Activated naive CD8-positive, alpha-beta T cell treated with anti-CD3 and anti-CD28 coated beads, Interleukin-2, amount 10 ng/mL, durations not matched to agents 7 days and 5 days (primary cell): ENCODE measurements around the gene CALHM6. TPM values are rescaled to one million over a fixed set of nuclear protein-coding genes. Genes with fewer than 3 reads are reported as not detected.

Experiments
- ATAC-seq: fragments of 150-1000 bp; cut with Tn5 transposase; one replicate; pipeline ENCODE4 v1.10.0; 2021; ENCODE audit warnings: low read depth, moderate library complexity
- POLR2A ChIA-PET: fragments of 350-600 bp; sonication (Branson Sonifier 250); formaldehyde crosslinking; loops from one replicate; lab custom pipeline; 2021; ENCODE audit warnings: antibody characterized with exemption; lab: Charles Lee
- DNase-seq: peaks from one replicate; pipeline ENCODE4 v3.0.0; 2021
- H3K27ac Mint-ChIP-seq: one replicate; pipeline ENCODE4 v1.8.0; 2022; ENCODE audit warnings: mild to moderate bottlenecking, mixed read lengths
- H3K27me3 Mint-ChIP-seq: one replicate; pipeline ENCODE4 v1.8.0; 2022; ENCODE audit warnings: mild to moderate bottlenecking, moderate library complexity, mixed read lengths
- H3K36me3 Mint-ChIP-seq: one replicate; pipeline ENCODE4 v1.8.0; 2021; ENCODE audit warnings: mild to moderate bottlenecking, mixed read lengths
- H3K4me1 Mint-ChIP-seq: one replicate; pipeline ENCODE4 v1.8.0; 2021; ENCODE audit warnings: mixed read lengths
- H3K4me3 Mint-ChIP-seq: one replicate; pipeline ENCODE4 v1.8.0; 2022; ENCODE audit warnings: mild to moderate bottlenecking, moderate library complexity, mixed read lengths
- H3K9me3 Mint-ChIP-seq: one replicate; pipeline ENCODE4 v1.8.0; 2021; ENCODE audit warnings: mixed read lengths
- total RNA-seq, 2 experiments: library from RNA; stranded (reverse); gene quantifications; one replicate each; pipeline ENCODE4 v1.2.3, GENCODE V29; 2021

Gene CALHM6
- total RNA-seq, 2 experiments from 2014 or later, result 23.2 to 26.7 TPM

- POLR2A ChIA-PET, result no interaction called here
- H3K4me3 Mint-ChIP-seq, result no peak overlapping the region
- no peaks in the 10 kb centered on the region for H3K4me1 Mint-ChIP-seq
- H3K9me3 Mint-ChIP-seq, result no peaks in the 10 kb centered on the region
- no peaks in the 10 kb centered on the region for H3K36me3 Mint-ChIP-seq
- H3K27ac Mint-ChIP-seq, result no peak overlapping the region
- no peak for DNase-seq
- H3K27me3 Mint-ChIP-seq, result peaks cover 4% of the 10 kb centered on the region
- ATAC-seq, result no peak
These were observed 27.0 kb upstream of the CALHM6 start for GRCh38 chr6:116434056-116434725.

- H3K27me3 Mint-ChIP-seq, result peaks cover 15% of the 10 kb centered on the region
- POLR2A ChIA-PET, result no interaction called here
- DNase-seq, result no peak
These were observed 24.6 kb upstream of the CALHM6 start for GRCh38 chr6:116436586-116436985.

GRCh38 chr6:116437656-116438055 is 23.5 kb upstream of the CALHM6 start:
- ATAC-seq (no peak), DNase-seq (no peak)
- H3K27me3 Mint-ChIP-seq, result peaks cover 25% of the 10 kb centered on the region
- no peaks in the 10 kb centered on the region for H3K4me1 Mint-ChIP-seq
- H3K4me3 Mint-ChIP-seq, result no peak overlapping the region
- POLR2A ChIA-PET, result no interaction called here
- H3K9me3 Mint-ChIP-seq, result no peaks in the 10 kb centered on the region
- no peak overlapping the region for H3K27ac Mint-ChIP-seq
- H3K36me3 Mint-ChIP-seq, result no peaks in the 10 kb centered on the region

More at GRCh38 chr6:116436586-116436985, 24.6 kb upstream of the CALHM6 start:
- H3K27ac Mint-ChIP-seq, result no peak overlapping the region
- H3K4me1 Mint-ChIP-seq, result no peaks in the 10 kb centered on the region
- H3K9me3 Mint-ChIP-seq, result no peaks in the 10 kb centered on the region
- H3K4me3 Mint-ChIP-seq, result no peak overlapping the region
- no peak for ATAC-seq
- H3K36me3 Mint-ChIP-seq, result no peaks in the 10 kb centered on the region

GRCh38 chr6:116438590-116439448 is 22.4 kb upstream of the CALHM6 start:
- no peak overlapping the region for H3K27ac Mint-ChIP-seq
- DNase-seq (no peak), ATAC-seq (no peak)
- H3K36me3 Mint-ChIP-seq, result no peaks in the 10 kb centered on the region
- H3K4me1 Mint-ChIP-seq, result no peaks in the 10 kb centered on the region
- peaks cover 30% of the 10 kb centered on the region for H3K27me3 Mint-ChIP-seq
- H3K4me3 Mint-ChIP-seq, result no peak overlapping the region
- no peaks in the 10 kb centered on the region for H3K9me3 Mint-ChIP-seq
- POLR2A ChIA-PET, result no interaction called here

- H3K9me3 Mint-ChIP-seq, result no peaks in the 10 kb centered on the region
- no peak overlapping the region for H3K4me3 Mint-ChIP-seq
- ATAC-seq (no peak), DNase-seq (no peak)
- POLR2A ChIA-PET, result no interaction called here
- H3K36me3 Mint-ChIP-seq, result no peaks in the 10 kb centered on the region
- peaks cover 5% of the 10 kb centered on the region for H3K4me1 Mint-ChIP-seq
- no peak overlapping the region for H3K27ac Mint-ChIP-seq
- H3K27me3 Mint-ChIP-seq, result peaks cover 32% of the 10 kb centered on the region
These were observed 21.6 kb upstream of the CALHM6 start for GRCh38 chr6:116439522-116440051.

GRCh38 chr6:116443105-116443504 is 18.1 kb upstream of the CALHM6 start:
- H3K9me3 Mint-ChIP-seq, result no peaks in the 10 kb centered on the region
- POLR2A ChIA-PET, result interaction anchor here (0.6 kb wide), 1 partner anchor 73 kb away, joined by 3 read pairs; the partner anchor contains the start of gene DSE
- H3K4me3 Mint-ChIP-seq, result no peak overlapping the region
- DNase-seq (no peak), ATAC-seq (no peak)
- peaks cover 41% of the 10 kb centered on the region for H3K27me3 Mint-ChIP-seq
- H3K4me1 Mint-ChIP-seq, result peaks cover 21% of the 10 kb centered on the region
- no peak overlapping the region for H3K27ac Mint-ChIP-seq
- peaks cover 3% of the 10 kb centered on the region for H3K36me3 Mint-ChIP-seq

- Mint-ChIP-seq H3K4me1 (peaks cover 21% of the 10 kb centered on the region), H3K36me3 (peaks cover 5% of the 10 kb centered on the region), H3K27me3 (peaks cover 41% of the 10 kb centered on the region), H3K27ac (no peak overlapping the region), H3K4me3 (no peak overlapping the region), H3K9me3 (no peaks in the 10 kb centered on the region)
- ATAC-seq, result peak; percentile 66
- POLR2A ChIA-PET, result no interaction called here
- DNase-seq, result no peak
These were observed 17.1 kb upstream of the CALHM6 start for GRCh38 chr6:116444092-116444491.

- Mint-ChIP-seq H3K4me3 (no peak overlapping the region), H3K4me1 (peaks cover 21% of the 10 kb centered on the region), H3K9me3 (no peaks in the 10 kb centered on the region), H3K36me3 (peaks cover 5% of the 10 kb centered on the region), H3K27me3 (peaks cover 39% of the 10 kb centered on the region), H3K27ac (peak overlapping the region; percentile 13)
- DNase-seq (no peak), ATAC-seq (peak; percentile 60)
- POLR2A ChIA-PET, result no interaction called here
These were observed 16.6 kb upstream of the CALHM6 start for GRCh38 chr6:116444575-116444974.

GRCh38 chr6:116445102-116445501 is 16.1 kb upstream of the CALHM6 start:
- peak; percentile 20 for ATAC-seq
- H3K9me3 Mint-ChIP-seq, result no peaks in the 10 kb centered on the region
- H3K27me3 Mint-ChIP-seq, result peaks cover 36% of the 10 kb centered on the region
- peaks cover 9% of the 10 kb centered on the region for H3K36me3 Mint-ChIP-seq
- no peak for DNase-seq
- H3K27ac Mint-ChIP-seq, result no peak overlapping the region
- peaks cover 24% of the 10 kb centered on the region for H3K4me1 Mint-ChIP-seq
- POLR2A ChIA-PET, result no interaction called here
- H3K4me3 Mint-ChIP-seq, result no peak overlapping the region

GRCh38 chr6:116446399-116446798 is 14.8 kb upstream of the CALHM6 start:
- H3K27ac Mint-ChIP-seq, result no peak overlapping the region
- POLR2A ChIA-PET, result no interaction called here

GRCh38 chr6:116447052-116447451 is 14.1 kb upstream of the CALHM6 start:
- no peak overlapping the region for H3K27ac Mint-ChIP-seq
- POLR2A ChIA-PET, result no interaction called here
- DNase-seq (no peak), ATAC-seq (no peak)
- peaks cover 27% of the 10 kb centered on the region for H3K27me3 Mint-ChIP-seq
- peaks cover 40% of the 10 kb centered on the region for H3K4me1 Mint-ChIP-seq
- no peaks in the 10 kb centered on the region for H3K9me3 Mint-ChIP-seq
- H3K36me3 Mint-ChIP-seq, result peaks cover 10% of the 10 kb centered on the region
- no peak overlapping the region for H3K4me3 Mint-ChIP-seq

More at GRCh38 chr6:116446399-116446798, 14.8 kb upstream of the CALHM6 start:
- Mint-ChIP-seq H3K4me1 (peaks cover 35% of the 10 kb centered on the region), H3K4me3 (no peak overlapping the region), H3K9me3 (no peaks in the 10 kb centered on the region), H3K36me3 (peaks cover 10% of the 10 kb centered on the region), H3K27me3 (peaks cover 31% of the 10 kb centered on the region)
- ATAC-seq (no peak), DNase-seq (no peak)

GRCh38 chr6:116447496-116448011 is 13.6 kb upstream of the CALHM6 start:
- Mint-ChIP-seq H3K27me3 (peaks cover 22% of the 10 kb centered on the region), H3K4me1 (peaks cover 40% of the 10 kb centered on the region), H3K9me3 (no peaks in the 10 kb centered on the region), H3K27ac (no peak overlapping the region), H3K4me3 (no peak overlapping the region), H3K36me3 (peaks cover 10% of the 10 kb centered on the region)
- ATAC-seq (no peak), DNase-seq (no peak)
- POLR2A ChIA-PET, result no interaction called here

GRCh38 chr6:116449565-116449964 is 11.6 kb upstream of the CALHM6 start:
- Mint-ChIP-seq H3K4me3 (no peak overlapping the region), H3K27me3 (peaks cover 23% of the 10 kb centered on the region), H3K4me1 (peaks cover 38% of the 10 kb centered on the region), H3K36me3 (peaks cover 17% of the 10 kb centered on the region), H3K9me3 (no peaks in the 10 kb centered on the region), H3K27ac (no peak overlapping the region)
- no peak for ATAC-seq
- POLR2A ChIA-PET, result no interaction called here
- no peak for DNase-seq
